HG03469 (cell line): ENCODE results near the gene KCNMA1.

ENCODE experiments used
- ATAC-seq: cut with Tn5 transposase; IDR thresholded peaks from one replicate; pipeline ENCODE4 v1.9.1; 2021; ENCODE audit warnings: mild to moderate bottlenecking, moderate library complexity, moderate number of reproducible peaks; ENCODE audit not compliant: unreplicated experiment

The KCNMA1 gene

DNA sequence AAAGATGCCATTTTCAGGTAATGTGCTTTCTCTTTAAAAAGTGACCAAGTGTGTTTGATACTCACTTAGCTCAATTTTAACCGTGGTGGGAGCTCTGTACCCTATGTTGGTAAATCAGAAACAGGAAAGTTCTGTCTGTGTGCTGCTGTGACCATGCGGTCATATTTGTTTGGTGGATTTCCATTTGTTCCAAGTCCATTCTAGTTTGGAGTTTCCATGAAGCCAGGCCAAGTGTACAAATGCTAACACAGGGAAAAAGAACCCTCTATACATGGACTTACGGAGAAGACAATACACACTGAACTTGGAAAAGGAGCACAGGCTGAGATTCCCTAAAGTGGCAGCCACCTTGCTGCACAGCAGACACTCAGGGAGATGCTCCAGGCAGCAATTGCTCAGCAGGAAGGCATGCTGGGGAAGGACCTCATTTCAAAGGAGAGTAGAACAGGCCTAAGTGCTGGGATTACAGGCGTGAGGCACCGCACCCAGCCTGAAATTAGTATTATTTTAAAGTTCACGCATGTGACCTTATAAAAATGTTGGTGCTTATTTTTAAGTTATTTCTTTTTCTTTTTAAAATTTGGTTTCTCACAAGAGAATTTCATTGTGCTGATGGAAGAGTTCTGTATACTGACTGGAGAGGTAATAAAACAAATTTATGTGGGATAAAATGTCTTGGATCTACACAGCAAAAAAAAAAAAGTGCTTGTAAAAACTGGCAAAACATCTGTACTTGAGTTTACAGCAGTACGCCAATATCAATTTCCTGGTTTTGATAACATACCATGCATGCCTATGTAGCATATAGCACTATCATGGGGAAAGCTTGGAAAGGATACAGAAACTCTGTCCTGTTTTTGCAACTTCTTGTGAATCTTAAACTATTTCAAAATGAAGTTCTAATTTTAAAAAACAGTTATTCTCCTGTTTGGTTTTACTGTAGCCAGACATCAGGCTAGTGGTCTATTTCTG lies 436.2 kb downstream of the KCNMA1 start:
- no peak for ATAC-seq

GRCh38 chr10:77197544-77197943 lies 440.1 kb downstream of the KCNMA1 start:
- no peak for ATAC-seq

GRCh38 chr10:77196614-77197013 lies 441.0 kb downstream of the KCNMA1 start:
- ATAC-seq: no peak

DNA sequence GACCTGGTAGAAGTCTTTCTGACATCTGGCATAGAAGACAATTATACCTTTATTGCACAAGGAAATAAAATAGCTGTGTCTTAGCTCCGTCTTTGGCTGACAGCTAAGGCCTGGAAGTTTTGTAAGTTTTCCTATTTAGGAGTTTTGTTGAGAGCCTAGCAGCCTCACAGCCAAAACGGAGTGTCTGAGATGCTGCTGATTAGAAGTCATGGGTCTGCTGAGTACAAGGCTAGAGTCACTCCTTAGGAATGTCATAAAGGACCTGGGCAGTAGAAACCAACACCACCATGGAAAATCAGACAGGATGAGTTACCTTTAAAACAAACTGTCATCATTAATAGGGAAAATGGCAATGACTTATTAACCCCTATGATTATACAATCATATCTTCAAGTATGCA lies 442.5 kb downstream of the KCNMA1 start:
- ATAC-seq: no peak

DNA sequence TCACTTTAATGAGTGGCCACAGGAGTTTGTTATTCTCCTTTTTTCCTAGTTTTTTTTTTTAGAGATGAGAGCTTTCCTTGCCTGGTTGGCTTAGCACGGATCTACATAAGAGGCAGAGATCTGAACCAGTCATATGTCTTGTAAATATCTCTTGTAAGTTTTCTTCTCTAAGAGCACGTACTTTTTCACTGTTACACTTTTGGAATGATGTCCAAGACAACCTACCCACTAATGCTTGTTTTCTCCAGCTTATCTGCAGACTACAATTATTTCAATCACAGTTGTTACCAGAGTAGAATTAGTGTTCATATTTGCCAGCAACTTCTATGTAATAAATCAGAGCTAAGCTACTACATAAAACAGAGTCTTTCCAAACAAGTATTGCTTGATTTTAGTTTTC lies 444.6 kb downstream of the KCNMA1 start:
- ATAC-seq: no peak

GRCh38 chr10:77192402-77192801 lies 445.2 kb downstream of the KCNMA1 start:
- ATAC-seq: no peak

DNA sequence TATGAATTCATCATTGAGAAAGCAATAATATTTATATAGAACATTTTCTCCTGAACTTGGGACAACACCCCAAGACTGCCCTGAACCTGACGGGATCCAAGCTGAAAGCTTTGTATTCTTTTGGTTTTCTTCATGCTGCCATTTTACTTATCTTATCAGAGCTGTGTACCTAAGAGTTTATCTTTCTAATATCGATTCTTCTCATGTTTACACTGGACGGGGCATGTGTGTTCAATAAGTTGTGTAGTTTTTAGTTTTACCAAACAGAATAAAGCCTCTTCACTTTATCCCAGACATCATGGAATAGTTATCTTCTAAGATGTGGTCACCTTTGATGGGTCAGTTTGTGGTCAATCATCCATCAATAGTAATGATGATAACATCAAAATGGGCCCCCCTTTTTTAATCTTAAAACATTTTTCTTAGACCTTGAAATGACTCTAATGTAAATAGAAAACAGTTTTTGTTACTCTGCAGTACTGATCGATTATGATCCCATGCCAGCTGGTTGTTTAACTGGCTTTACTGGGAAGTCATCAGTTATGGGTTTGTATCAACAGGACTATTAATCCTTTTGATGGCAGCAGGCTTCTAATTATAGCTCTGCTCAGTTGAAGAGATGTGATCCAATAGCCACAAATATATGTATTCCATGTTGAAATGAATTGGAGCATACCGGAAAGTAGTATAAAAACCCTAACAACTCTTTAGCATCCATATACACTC lies 446.1 kb downstream of the KCNMA1 start:
- no peak for ATAC-seq

DNA sequence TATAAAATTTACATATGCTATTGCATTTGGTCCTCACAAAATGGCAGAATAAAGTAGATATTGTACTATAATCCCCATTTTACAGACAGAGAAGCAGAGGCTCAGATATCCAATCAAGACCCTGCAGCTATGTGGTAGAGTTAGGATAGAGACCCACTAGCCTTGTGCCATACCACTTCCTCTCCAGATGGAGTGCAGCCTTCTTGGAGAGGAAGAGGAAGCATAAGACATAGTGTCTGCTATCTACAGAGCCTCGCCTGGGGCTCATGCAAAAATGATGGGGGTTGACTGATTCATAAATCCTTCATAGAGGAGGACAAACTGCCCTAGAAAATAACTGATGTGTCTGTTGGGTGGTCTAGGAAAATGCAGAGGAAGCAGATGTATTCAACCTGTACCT lies 447.3 kb downstream of the KCNMA1 start:
- no peak for ATAC-seq

- no peak for ATAC-seq
Measured at GRCh38 chr10:77189520-77189919, 448.1 kb downstream of the KCNMA1 start.

DNA sequence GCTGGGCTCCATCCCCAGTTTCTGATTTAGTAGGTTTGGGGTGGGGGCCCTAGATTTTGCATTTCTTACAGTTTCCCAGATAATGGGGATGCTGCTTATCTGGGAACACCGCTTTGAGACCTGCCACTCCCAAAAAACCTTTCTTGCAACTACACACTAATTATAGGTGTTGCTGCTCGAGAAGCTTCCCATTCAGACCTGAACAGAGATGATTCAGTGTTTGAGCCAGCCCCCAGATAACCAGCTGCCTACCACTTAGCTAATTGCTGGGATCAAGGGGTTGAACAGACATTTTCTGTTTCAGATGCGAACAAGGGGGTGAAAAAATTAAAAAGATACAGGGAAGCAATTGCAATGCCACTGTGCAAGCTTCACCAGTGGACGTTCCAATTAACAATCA lies 448.5 kb downstream of the KCNMA1 start:
- ATAC-seq: no peak

DNA sequence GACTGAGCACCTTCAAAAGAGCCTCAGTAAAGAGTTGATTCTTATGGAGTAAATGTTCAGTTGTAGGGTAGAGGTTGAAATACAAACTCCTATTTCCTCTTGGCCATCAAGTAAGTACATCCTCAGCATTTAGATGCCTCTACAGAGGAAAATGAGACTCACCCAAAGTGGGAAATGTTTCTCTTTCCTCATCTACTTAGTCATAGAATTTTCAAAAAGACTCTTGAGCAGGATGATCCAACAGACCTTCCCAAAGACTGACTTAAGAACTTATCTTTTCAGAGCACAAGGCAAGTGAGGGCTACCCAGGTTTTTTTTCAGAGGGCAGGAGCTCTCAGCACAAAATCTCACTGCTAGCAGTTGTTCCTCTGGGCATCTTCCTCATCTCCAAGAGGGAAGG lies 449.1 kb downstream of the KCNMA1 start:
- ATAC-seq: no peak

GRCh38 chr10:77188000-77188395 lies 449.6 kb downstream of the KCNMA1 start:
- no peak for ATAC-seq

- ATAC-seq: no peak
Measured at GRCh38 chr10:77187376-77187999, 450.1 kb downstream of the KCNMA1 start.

- ATAC-seq: no peak
Measured at GRCh38 chr10:77186936-77187335, 450.7 kb downstream of the KCNMA1 start.

DNA sequence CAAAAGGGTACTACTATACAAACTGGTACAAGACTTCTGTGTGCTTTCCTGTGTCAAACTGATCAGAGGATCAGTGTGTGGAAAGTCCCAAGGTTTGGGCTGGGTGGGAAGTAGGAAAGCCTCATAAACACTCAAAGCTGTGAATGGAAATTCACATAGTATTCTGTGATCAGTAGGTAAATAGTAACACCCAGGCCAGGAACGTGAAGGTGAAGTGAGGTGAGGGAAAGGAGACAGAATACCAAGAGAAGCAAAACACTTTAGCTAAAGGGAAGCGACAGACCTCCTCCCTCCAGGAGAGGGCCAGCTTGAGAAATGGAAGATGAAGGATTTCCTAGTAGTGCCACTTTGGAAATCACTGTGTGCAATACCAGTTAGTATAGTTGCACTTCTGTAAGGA lies 451.9 kb downstream of the KCNMA1 start:
- ATAC-seq: no peak

- ATAC-seq: no peak
Measured at GRCh38 chr10:77182803-77183202, 454.8 kb downstream of the KCNMA1 start.

GRCh38 chr10:77180794-77181193 lies 456.8 kb downstream of the KCNMA1 start:
- ATAC-seq: no peak

- no peak for ATAC-seq
Measured at GRCh38 chr10:77180104-77180503, 457.5 kb downstream of the KCNMA1 start.

DNA sequence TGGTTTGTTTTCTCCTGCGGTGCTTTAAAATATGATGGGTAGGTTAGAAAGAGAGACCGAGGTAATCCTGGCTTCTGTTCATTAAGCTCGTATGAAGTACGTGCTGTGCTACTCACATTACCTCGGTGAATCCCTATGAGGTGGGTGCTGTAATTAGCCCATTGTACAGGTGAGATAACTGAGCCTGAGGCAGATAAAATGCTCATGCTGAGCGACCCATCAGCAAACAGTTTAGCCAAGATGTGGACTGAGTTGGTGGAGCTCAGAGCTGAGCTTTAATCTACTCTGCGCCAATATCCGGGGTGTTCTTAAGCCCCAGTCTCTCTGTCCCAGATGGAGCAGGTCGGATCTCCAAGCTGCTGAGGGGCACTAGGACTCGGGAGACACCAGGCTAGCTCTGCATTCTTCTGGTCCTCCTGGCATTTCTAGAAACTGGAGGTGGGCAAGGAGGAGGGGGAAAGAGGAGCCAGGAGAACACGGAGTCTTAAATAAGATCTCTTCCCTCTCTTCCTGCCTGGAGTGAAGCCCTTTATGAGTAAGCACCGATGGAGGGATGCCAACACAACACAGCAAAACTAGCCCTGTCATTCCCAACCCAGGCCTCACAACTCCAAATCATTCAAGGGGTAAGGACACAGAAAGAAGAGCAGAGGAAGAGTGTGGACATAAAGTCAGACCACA lies 458.5 kb downstream of the KCNMA1 start:
- no peak for ATAC-seq

DNA sequence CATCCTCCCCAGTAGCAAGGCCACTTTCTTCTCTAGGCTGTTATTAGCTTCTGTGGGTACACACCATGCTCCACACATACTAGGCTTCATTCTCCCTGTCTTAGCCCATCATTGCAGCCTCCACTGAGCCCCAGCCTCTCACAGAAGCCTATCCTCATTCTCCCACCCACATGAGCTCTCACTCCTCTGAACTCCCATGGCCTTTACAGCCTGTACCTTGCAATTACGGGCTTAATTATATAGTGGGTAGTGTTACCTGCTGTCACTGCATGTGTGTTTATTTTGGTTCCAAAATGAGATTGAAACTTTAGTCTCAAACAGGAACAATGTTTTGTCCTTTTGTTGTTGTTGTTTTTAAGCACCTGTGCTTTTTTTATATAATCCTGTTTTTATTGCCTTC lies 460.0 kb downstream of the KCNMA1 start:
- no peak for ATAC-seq

GRCh38 chr10:77177161-77177560 lies 460.4 kb downstream of the KCNMA1 start:
- no peak for ATAC-seq
